GM19035 (cell line): ENCODE data around the gene CDH23.

Experiments
- ATAC-seq: cut with Tn5 transposase; IDR thresholded peaks from one replicate; pipeline ENCODE4 v1.9.1; 2021; ENCODE audit not compliant: unreplicated experiment

Gene CDH23

GRCh38 chr10:71648254-71648932 lies 251.7 kb downstream of the CDH23 start:
- ATAC-seq: no peak

GRCh38 chr10:71648933-71649320 lies 252.2 kb downstream of the CDH23 start:
- ATAC-seq: no peak

- peak; percentile 67 for ATAC-seq
Observed at GRCh38 chr10:71649631-71650030, 252.9 kb downstream of the CDH23 start.

- ATAC-seq: no peak
Observed at GRCh38 chr10:71650397-71650796, 253.7 kb downstream of the CDH23 start.

GRCh38 chr10:71651428-71651827 lies 254.7 kb downstream of the CDH23 start:
- ATAC-seq: no peak

GRCh38 chr10:71651928-71652327 lies 255.2 kb downstream of the CDH23 start:
- no peak for ATAC-seq

GRCh38 chr10:71653044-71653443 lies 256.3 kb downstream of the CDH23 start:
- no peak for ATAC-seq

- no peak for ATAC-seq
Observed at GRCh38 chr10:71656220-71656619, 259.5 kb downstream of the CDH23 start.

GRCh38 chr10:71657604-71658466 lies 261.1 kb downstream of the CDH23 start:
- ATAC-seq: no peak

GRCh38 chr10:71658467-71658745 lies 261.7 kb downstream of the CDH23 start:
- no peak for ATAC-seq

GRCh38 chr10:71659111-71659634 lies 262.5 kb downstream of the CDH23 start:
- ATAC-seq: no peak

GRCh38 chr10:71659737-71660136 lies 263.0 kb downstream of the CDH23 start:
- ATAC-seq: no peak

GRCh38 chr10:71660313-71660712 lies 263.6 kb downstream of the CDH23 start:
- no peak for ATAC-seq

- ATAC-seq: no peak
Observed at GRCh38 chr10:71661060-71661622, 264.4 kb downstream of the CDH23 start.

- ATAC-seq: no peak
Observed at GRCh38 chr10:71661779-71662336, 265.1 kb downstream of the CDH23 start.

- ATAC-seq: no peak
Observed at GRCh38 chr10:71663311-71663710, 266.6 kb downstream of the CDH23 start.

- no peak for ATAC-seq
Observed at GRCh38 chr10:71664585-71664984, 267.9 kb downstream of the CDH23 start.

- ATAC-seq: no peak
Observed at GRCh38 chr10:71665456-71665855, 268.7 kb downstream of the CDH23 start.

GRCh38 chr10:71666639-71667386 lies 270.1 kb downstream of the CDH23 start:
- ATAC-seq: no peak

GRCh38 chr10:71667387-71667752 lies 270.6 kb downstream of the CDH23 start:
- ATAC-seq: no peak
